ENCODE data around the gene RAB8B.

The RAB8B gene

GRCh38 chr15:63186065-63186464, 3.3 kb upstream of the RAB8B start:
- no peaks in the 10 kb centered on the region for H3K36me3 Mint-ChIP-seq (ENCODE audit: low read depth)
- H3K27ac Mint-ChIP-seq = peak overlapping the region in 1 of 3 experiments; percentile 39
- peak overlapping the region in 1 of 3 experiments; percentile 46 for H3K4me3 Mint-ChIP-seq
- no peaks in the 10 kb centered on the region for H3K9me3 Mint-ChIP-seq
- H3K4me1 Mint-ChIP-seq = peaks cover 23% of the 10 kb centered on the region
- no peaks in the 10 kb centered on the region for H3K27me3 Mint-ChIP-seq (ENCODE audit: low read depth)
- no peak for TF ChIP-seq CTCF (IDR thresholded peaks at IDR 0.05; ENCODE audit: unreplicated experiment in 3 of 3)

DNA sequence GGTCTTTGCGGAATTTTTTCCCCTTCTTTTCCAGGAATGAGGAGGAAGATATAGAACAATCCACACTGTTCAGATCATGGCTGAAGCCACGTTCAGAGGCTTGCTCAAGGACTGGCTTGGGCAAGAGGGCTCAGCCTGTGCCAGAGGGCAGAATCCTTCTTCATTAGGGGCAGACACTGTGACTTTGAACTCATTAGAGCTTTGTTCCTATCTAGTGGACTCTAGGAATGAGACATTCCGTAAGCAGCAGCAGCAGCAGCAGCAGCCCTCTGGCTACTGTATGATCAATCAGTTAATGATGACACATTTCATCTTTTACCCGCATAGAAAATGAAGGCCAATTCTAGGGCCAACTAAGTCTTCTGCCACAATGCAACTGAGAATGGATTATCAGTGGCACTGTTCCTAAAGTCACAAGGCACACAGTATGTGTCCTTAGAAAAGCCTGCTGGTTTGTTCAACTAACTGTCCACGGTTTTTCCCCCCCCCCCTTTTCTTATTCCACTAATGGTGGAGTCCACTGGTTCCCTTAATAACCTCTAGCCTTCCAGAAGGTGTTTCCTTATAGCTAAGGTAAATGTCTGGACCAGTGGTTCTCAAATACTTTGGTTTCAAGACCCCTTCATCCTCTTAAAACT, 1.7 kb upstream of the RAB8B start:
- TF ChIP-seq CTCF (IDR thresholded peaks at IDR 0.05; ENCODE audit: unreplicated experiment in 3 of 3) = no peak
- Mint-ChIP-seq H3K27me3 (ENCODE audit: low read depth) (no peaks in the 10 kb centered on the region), H3K36me3 (ENCODE audit: low read depth) (no peaks in the 10 kb centered on the region), H3K9me3 (no peaks in the 10 kb centered on the region), H3K4me3 (peak overlapping the region; percentile 92 to 94 (median 93)), H3K27ac (peak overlapping the region; percentile 53 to 93 (median 92)), H3K4me1 (peaks cover 39% of the 10 kb centered on the region)

DNA sequence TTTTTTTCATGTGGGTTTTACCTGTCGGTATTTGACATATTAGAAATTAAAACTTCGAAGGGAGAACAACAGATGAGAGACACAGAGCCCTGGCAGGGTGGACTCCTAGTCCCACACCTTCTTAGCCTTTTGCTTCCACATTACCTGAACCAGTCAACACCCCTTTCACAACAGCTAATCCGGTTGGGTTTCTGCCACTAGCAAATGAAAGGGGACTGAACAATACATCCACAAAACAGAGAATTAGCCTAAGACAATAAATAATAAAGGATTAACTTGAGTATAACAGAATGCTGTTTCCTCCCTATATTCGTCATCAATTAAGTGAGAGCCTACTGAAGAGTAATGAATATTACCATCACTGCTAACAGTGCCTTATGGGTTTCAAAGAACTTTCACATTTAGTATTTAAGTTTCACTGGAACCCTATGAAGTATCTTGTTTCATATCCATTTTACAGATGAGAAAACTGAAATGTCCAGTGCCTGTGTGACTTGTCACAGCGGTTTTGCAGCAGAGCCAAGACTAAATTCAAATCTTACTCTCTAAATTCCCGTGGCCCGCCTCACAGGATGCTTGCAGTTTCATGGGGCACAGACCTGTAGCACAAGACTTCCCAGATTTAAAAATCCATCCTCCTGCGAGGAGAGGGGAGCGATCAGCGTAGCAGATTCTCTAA, 1.0 kb upstream of the RAB8B start:
- peaks cover 39% of the 10 kb centered on the region for H3K4me1 Mint-ChIP-seq
- H3K4me3 Mint-ChIP-seq = peak overlapping the region; percentile 92 to 94 (median 93)
- no peaks in the 10 kb centered on the region for H3K36me3 Mint-ChIP-seq (ENCODE audit: low read depth)
- H3K9me3 Mint-ChIP-seq = no peaks in the 10 kb centered on the region
- H3K27me3 Mint-ChIP-seq (ENCODE audit: low read depth) = no peaks in the 10 kb centered on the region
- no peak for TF ChIP-seq CTCF (IDR thresholded peaks at IDR 0.05; ENCODE audit: unreplicated experiment in 3 of 3)
- peak overlapping the region; percentile 92 to 93 (median 93) for H3K27ac Mint-ChIP-seq

- Mint-ChIP-seq H3K27me3 (ENCODE audit: low read depth) (no peaks in the 10 kb centered on the region), H3K9me3 (no peaks in the 10 kb centered on the region), H3K4me3 (peak overlapping the region; percentile 92 to 94 (median 93)), H3K27ac (peak overlapping the region; percentile 56 to 93 (median 93)), H3K4me1 (peaks cover 47% of the 10 kb centered on the region), H3K36me3 (ENCODE audit: low read depth) (no peaks in the 10 kb centered on the region)
- no peak for TF ChIP-seq CTCF (IDR thresholded peaks at IDR 0.05; ENCODE audit: unreplicated experiment in 3 of 3)
Observed at GRCh38 chr15:63189941-63190768, 749 bp downstream of the RAB8B start.

GRCh38 chr15:63190769-63191649, 1.6 kb downstream of the RAB8B start:
- Mint-ChIP-seq H3K4me1 (peaks cover 52% of the 10 kb centered on the region), H3K9me3 (no peaks in the 10 kb centered on the region), H3K27ac (peak overlapping the region in 2 of 3 experiments; percentile 3 to 93), H3K4me3 (peak overlapping the region; percentile 92 to 94 (median 93)), H3K36me3 (ENCODE audit: low read depth) (no peaks in the 10 kb centered on the region), H3K27me3 (ENCODE audit: low read depth) (no peaks in the 10 kb centered on the region)
- TF ChIP-seq CTCF (IDR thresholded peaks at IDR 0.05; ENCODE audit: unreplicated experiment in 3 of 3) = no peak

All from nephron (organoid).